PC-3 (cell line): Measurements from ENCODE around the gene ANKS6. TPM values are rescaled to one million over a fixed set of nuclear protein-coding genes. Genes with fewer than 3 reads are reported as not detected.
"Not testable (repeated sequence)": the region's sequence is repeated elsewhere in the genome, so short reads cannot be mapped to it uniquely, and the experiment has no call there.

Source experiments
- ATAC-seq: fragments of 200-7000 bp; cut with Tn5 transposase; 2 replicates; pipeline ENCODE4 v1.9.1; 2020; ENCODE audit warnings: mild to moderate bottlenecking, moderate library complexity
- BruUV-seq: library from RNA; stranded (reverse); fragments of 400-500 nt; replicated peaks from 2 replicates; lab custom pipeline; 2021; lab: Mats Ljungman, UMichigan
- CTCF ChIA-PET: fragments of 300-600 bp; sonication (Branson Sonifier 250); formaldehyde crosslinking; loops from one replicate; lab custom pipeline; 2022; ENCODE audit warnings: antibody characterized with exemption; lab: Charles Lee
- POLR2A ChIA-PET: fragments of 300-600 bp; sonication (Branson Sonifier 250); formaldehyde crosslinking; loops from one replicate; lab custom pipeline; 2022; ENCODE audit warnings: antibody characterized with exemption; ENCODE audit not compliant: unreplicated experiment; lab: Charles Lee
- DNase-seq: peaks from one replicate; pipeline ENCODE4 v3.0.0-alpha.2; 2015
- H2AFZ ChIP-seq: fragments of 300-600 bp; sonication (generic); 2 replicates; pipeline ENCODE4 v1.6.0; 2016; ENCODE audit warnings: antibody characterized with exemption, low read length
- H3F3A ChIP-seq: fragments of 300-600 bp; sonication (generic); one replicate; pipeline ENCODE4 v1.6.0; 2017; ENCODE audit warnings: antibody characterized with exemption, low read length, control low read depth, mild to moderate bottlenecking; ENCODE audit not compliant: unreplicated experiment
- H3K27ac ChIP-seq: fragments of 300-600 bp; sonication (generic); 2 replicates; pipeline ENCODE4 v1.5.1; 2016; ENCODE audit warnings: mild to moderate bottlenecking, low read length
- H3K27me3 ChIP-seq: fragments of 300-600 bp; sonication (generic); 2 replicates; pipeline ENCODE4 v1.6.1; 2016; ENCODE audit warnings: low read length, mixed read lengths
- H3K36me3 ChIP-seq: fragments of 300-600 bp; sonication (generic); 2 replicates; pipeline ENCODE4 v1.6.1; 2016; ENCODE audit warnings: low read depth, mixed run types, low read length, mixed read lengths
- H3K4me1 ChIP-seq: fragments of 300-600 bp; sonication (generic); 2 replicates; pipeline ENCODE4 v1.5.1; 2016; ENCODE audit warnings: low read length; ENCODE audit not compliant: insufficient read depth
- H3K4me2 ChIP-seq: fragments of 300-600 bp; sonication (generic); 2 replicates; pipeline ENCODE4 v1.6.0; 2016; ENCODE audit warnings: low read length
- H3K4me3 ChIP-seq: fragments of 300-600 bp; sonication (generic); 2 replicates; pipeline ENCODE4 v1.5.1; 2016; ENCODE audit warnings: mild to moderate bottlenecking, low read length, mixed read lengths
- H3K79me2 ChIP-seq: fragments of 300-600 bp; sonication (generic); 2 replicates; pipeline ENCODE4 v1.6.1; 2017; ENCODE audit warnings: low read length, mixed read lengths
- H3K9ac ChIP-seq: fragments of 300-600 bp; sonication (generic); 2 replicates; pipeline ENCODE4 v1.6.0; 2016; ENCODE audit warnings: mild to moderate bottlenecking, low read length
- H3K9me2 ChIP-seq: fragments of 300-600 bp; sonication (generic); replicated peaks from 2 replicates; pipeline ENCODE4 v1.6.1; 2016; ENCODE audit warnings: mixed run types, low read length, mixed read lengths
- H3K9me3 ChIP-seq: fragments of 300-600 bp; sonication (generic); 2 replicates; pipeline ENCODE4 v1.6.1; 2016; ENCODE audit warnings: low read length, mixed read lengths
- H4K20me1 ChIP-seq: fragments of 300-600 bp; sonication (generic); 2 replicates; pipeline ENCODE4 v1.6.1; 2016; ENCODE audit warnings: low read length, mixed read lengths
- EZH2 ChIP-seq: fragments of 300-600 bp; sonication (generic); IDR thresholded peaks from one replicate; pipeline ENCODE4 v1.6.1; 2017; ENCODE audit warnings: antibody characterized with exemption, mild to moderate bottlenecking, low read length; ENCODE audit not compliant: unreplicated experiment
- EZH2phosphoT487 ChIP-seq: fragments of 300-600 bp; sonication (generic); IDR thresholded peaks from 2 replicates; pipeline ENCODE4 v1.6.1; 2018; ENCODE audit warnings: mild to moderate bottlenecking, antibody characterized with exemption, low read length, borderline replicate concordance
- intact Hi-C: fragments of 100-400 bp; cut with micrococcal nuclease; formaldehyde crosslinking; loops from 2 replicates; pipeline ENCODE4 v1.9.0; 2023
- total RNA-seq: library from RNA; depleted of rRNA; stranded (reverse); fragments of >200 nt; gene quantifications from 2 replicates; pipeline ENCODE4 v1.2.3, GENCODE V29; 2014; rRNA removed
- TF ChIP-seq, protein P1 (sequence below): fragments of 300-600 bp; sonication (generic); conservative IDR thresholded peaks from 2 replicates; pipeline ENCODE4 v1.5.1; 2017; ENCODE audit warnings: antibody characterized with exemption, low read depth, mild to moderate bottlenecking, low read length

Gene ANKS6
- total RNA-seq, 1 experiment from 2014 or later: 39.7 TPM

DNA sequence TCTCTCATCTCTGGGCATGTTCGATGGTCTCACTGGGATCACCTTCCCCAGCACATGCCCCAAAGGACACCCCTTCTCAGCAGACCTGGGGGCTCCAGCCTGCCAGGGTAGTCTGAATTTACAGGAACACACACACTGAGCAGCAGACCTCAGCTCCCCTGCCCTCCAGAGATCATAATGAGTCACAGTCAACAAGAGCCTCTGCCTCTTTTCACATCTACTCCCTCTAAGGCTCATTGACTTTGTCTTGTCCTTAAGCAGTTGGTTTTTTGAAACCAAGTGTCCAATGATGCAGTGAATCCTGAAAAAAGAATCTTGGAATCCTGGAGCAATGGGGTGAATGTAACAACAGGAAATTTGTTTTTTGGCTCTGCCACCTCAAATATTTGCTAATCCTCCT, 108.4 kb downstream of the ANKS6 start:
- BruUV-seq: no TSS peak
- no peak for DNase-seq
- no peak for ATAC-seq

DNA sequence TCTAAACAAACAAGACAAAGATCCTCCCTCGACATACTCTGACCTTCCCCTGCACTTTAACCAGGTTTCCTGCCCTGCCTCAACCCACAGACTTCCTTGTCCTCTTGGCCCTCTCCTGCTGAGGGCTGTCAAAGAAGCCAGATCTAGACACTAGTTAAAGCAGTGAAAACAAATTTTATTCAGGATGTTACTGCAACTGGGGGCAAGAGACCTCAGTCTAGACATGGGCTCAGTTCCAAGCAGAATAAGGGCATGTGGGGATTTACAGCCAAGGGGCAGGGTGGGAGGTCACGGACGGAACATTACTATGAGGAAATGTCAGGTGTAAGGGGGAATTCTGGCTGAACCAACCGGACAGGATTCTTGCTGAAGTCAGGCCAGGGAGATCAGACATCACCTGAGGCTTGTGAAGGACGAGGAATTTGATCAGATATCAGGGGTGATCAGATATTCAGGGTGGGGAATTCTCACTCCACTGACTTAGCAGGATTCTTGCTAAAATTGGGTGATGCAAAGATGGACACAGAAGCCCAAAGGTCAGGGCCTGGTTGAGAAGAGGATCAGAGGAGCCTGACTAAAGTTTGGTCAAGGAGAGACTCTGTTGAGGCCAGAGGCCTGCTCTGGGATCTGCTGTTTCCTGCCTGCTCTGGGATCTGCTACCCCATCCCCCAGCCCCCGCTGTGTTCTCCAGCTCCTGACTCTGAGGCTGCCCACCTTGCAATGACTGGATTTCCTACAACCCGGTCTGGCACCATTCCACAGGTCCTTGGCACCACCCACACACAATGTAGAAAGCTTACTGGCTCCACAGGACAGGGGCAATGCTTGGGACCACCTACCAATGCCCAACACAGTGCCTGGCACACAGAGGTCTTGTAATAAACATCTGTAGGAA, 109.1 kb downstream of the ANKS6 start:
- no peak overlapping the region for H3K4me2 ChIP-seq
- no TSS peak for BruUV-seq
- CTCF ChIA-PET: no interaction called here

More for the DNA sequence above, 108.4 kb downstream of the ANKS6 start:
- Histone ChIP-seq H3K4me2 (no peak overlapping the region), H3K4me3 (no peak overlapping the region), H3F3A (no peaks in the 10 kb centered on the region), H3K36me3 (no peaks in the 10 kb centered on the region), H3K27ac (no peak overlapping the region), H3K27me3 (no peaks in the 10 kb centered on the region), H3K9me2 (no peaks in the 10 kb centered on the region), H3K9me3 (no peaks in the 10 kb centered on the region), H4K20me1 (no peaks in the 10 kb centered on the region), H3K4me1 (no peaks in the 10 kb centered on the region), H2AFZ (no peak overlapping the region), H3K9ac (no peak overlapping the region), H3K79me2 (no peaks in the 10 kb centered on the region)
- ChIA-PET POLR2A (no interaction called here), CTCF (no interaction called here)
- TF ChIP-seq EZH2phosphoT487 (no peak), EZH2 (no peak)
- TF ChIP-seq, protein P1, sequence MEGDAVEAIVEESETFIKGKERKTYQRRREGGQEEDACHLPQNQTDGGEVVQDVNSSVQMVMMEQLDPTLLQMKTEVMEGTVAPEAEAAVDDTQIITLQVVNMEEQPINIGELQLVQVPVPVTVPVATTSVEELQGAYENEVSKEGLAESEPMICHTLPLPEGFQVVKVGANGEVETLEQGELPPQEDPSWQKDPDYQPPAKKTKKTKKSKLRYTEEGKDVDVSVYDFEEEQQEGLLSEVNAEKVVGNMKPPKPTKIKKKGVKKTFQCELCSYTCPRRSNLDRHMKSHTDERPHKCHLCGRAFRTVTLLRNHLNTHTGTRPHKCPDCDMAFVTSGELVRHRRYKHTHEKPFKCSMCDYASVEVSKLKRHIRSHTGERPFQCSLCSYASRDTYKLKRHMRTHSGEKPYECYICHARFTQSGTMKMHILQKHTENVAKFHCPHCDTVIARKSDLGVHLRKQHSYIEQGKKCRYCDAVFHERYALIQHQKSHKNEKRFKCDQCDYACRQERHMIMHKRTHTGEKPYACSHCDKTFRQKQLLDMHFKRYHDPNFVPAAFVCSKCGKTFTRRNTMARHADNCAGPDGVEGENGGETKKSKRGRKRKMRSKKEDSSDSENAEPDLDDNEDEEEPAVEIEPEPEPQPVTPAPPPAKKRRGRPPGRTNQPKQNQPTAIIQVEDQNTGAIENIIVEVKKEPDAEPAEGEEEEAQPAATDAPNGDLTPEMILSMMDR: no peak
- intact Hi-C loops: no loop called here

DNA sequence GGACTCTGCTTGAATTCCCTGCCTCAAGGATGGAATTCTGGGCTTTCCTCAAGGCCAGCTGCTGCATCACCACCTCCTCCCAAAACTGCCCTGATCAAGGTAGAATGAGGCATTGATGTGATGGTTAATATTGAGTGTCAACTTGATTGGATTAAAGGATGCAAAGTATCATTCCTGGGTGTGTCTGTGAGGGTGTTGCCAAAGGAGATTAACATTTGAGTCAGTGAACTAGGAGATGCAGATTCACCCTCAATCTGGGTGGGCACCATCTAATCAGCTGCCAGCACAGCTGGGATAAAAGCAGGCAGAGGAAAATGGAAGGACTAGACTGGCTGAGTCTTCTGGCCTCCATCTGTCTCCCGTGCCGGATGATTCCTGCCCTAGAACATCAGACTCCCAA, 111.5 kb downstream of the ANKS6 start:
- H3K27ac ChIP-seq, H3K4me2 ChIP-seq, H3K9me3 ChIP-seq, H3K36me3 ChIP-seq, H3K4me3 ChIP-seq, H2AFZ ChIP-seq, H3F3A ChIP-seq, POLR2A ChIA-PET, CTCF ChIA-PET, H3K27me3 ChIP-seq, BruUV-seq, H4K20me1 ChIP-seq, DNase-seq, H3K9ac ChIP-seq, H3K9me2 ChIP-seq, H3K79me2 ChIP-seq, intact Hi-C loops, ATAC-seq, H3K4me1 ChIP-seq: not testable (repeated sequence)

More for the DNA sequence above, 109.1 kb downstream of the ANKS6 start:
- DNase-seq (no peak), ATAC-seq (no peak)
- Histone ChIP-seq H3K36me3 (no peaks in the 10 kb centered on the region), H3K9me2 (no peaks in the 10 kb centered on the region), H3K4me3 (no peak overlapping the region), H3K79me2 (no peaks in the 10 kb centered on the region), H4K20me1 (no peaks in the 10 kb centered on the region), H3K9ac (no peak overlapping the region), H2AFZ (no peak overlapping the region), H3K27ac (no peak overlapping the region), H3K9me3 (no peaks in the 10 kb centered on the region), H3K4me1 (no peaks in the 10 kb centered on the region), H3K27me3 (no peaks in the 10 kb centered on the region), H3F3A (no peaks in the 10 kb centered on the region)
- intact Hi-C loops: no loop called here
- TF ChIP-seq EZH2: no peak
- TF ChIP-seq, protein P1: no peak
- POLR2A ChIA-PET: interaction anchor here (0.6 kb wide), 1 partner anchor 95 kb away, joined by 12 read pairs; no protein-coding TSS in a partner anchor

Other genes with a start within 250 kb of the ANKS6 start
- gene GABBR2, start 87.6 kb downstream of the ANKS6 start, total RNA-seq: 0.44 and 1.7 TPM in 2 replicates
- gene GALNT12, start 11.1 kb upstream of the ANKS6 start, total RNA-seq: 14.8 and 24.8 TPM in 2 replicates
- gene COL15A1, start 147.4 kb upstream of the ANKS6 start, total RNA-seq: 0.04 and 0.86 TPM in 2 replicates